PC-3 (cell line): Measurements from ENCODE around the gene LRRTM3. TPM values are rescaled to one million over a fixed set of nuclear protein-coding genes. Genes with fewer than 3 reads are reported as not detected.
A peak's percentile ranks its signal among the peaks of the same experiment; 100 is the strongest.

Experiments
- ATAC-seq: fragments of 200-7000 bp; cut with Tn5 transposase; 2 replicates; pipeline ENCODE4 v1.9.1; 2020; ENCODE audit warnings: mild to moderate bottlenecking, moderate library complexity
- BruUV-seq: library from RNA; stranded (reverse); fragments of 400-500 nt; replicated peaks from 2 replicates; lab custom pipeline; 2021; lab: Mats Ljungman, UMichigan
- CTCF ChIA-PET: fragments of 300-600 bp; sonication (Branson Sonifier 250); formaldehyde crosslinking; loops from one replicate; lab custom pipeline; 2022; ENCODE audit warnings: antibody characterized with exemption; lab: Charles Lee
- POLR2A ChIA-PET: fragments of 300-600 bp; sonication (Branson Sonifier 250); formaldehyde crosslinking; loops from one replicate; lab custom pipeline; 2022; ENCODE audit warnings: antibody characterized with exemption; ENCODE audit not compliant: unreplicated experiment; lab: Charles Lee
- DNase-seq: peaks from one replicate; pipeline ENCODE4 v3.0.0-alpha.2; 2015
- H2AFZ ChIP-seq: fragments of 300-600 bp; sonication (generic); 2 replicates; pipeline ENCODE4 v1.6.0; 2016; ENCODE audit warnings: antibody characterized with exemption, low read length
- H3F3A ChIP-seq: fragments of 300-600 bp; sonication (generic); one replicate; pipeline ENCODE4 v1.6.0; 2017; ENCODE audit warnings: antibody characterized with exemption, low read length, control low read depth, mild to moderate bottlenecking; ENCODE audit not compliant: unreplicated experiment
- H3K27ac ChIP-seq: fragments of 300-600 bp; sonication (generic); 2 replicates; pipeline ENCODE4 v1.5.1; 2016; ENCODE audit warnings: mild to moderate bottlenecking, low read length
- H3K27me3 ChIP-seq: fragments of 300-600 bp; sonication (generic); 2 replicates; pipeline ENCODE4 v1.6.1; 2016; ENCODE audit warnings: low read length, mixed read lengths
- H3K36me3 ChIP-seq: fragments of 300-600 bp; sonication (generic); 2 replicates; pipeline ENCODE4 v1.6.1; 2016; ENCODE audit warnings: low read depth, mixed run types, low read length, mixed read lengths
- H3K4me1 ChIP-seq: fragments of 300-600 bp; sonication (generic); 2 replicates; pipeline ENCODE4 v1.5.1; 2016; ENCODE audit warnings: low read length; ENCODE audit not compliant: insufficient read depth
- H3K4me2 ChIP-seq: fragments of 300-600 bp; sonication (generic); 2 replicates; pipeline ENCODE4 v1.6.0; 2016; ENCODE audit warnings: low read length
- H3K4me3 ChIP-seq: fragments of 300-600 bp; sonication (generic); 2 replicates; pipeline ENCODE4 v1.5.1; 2016; ENCODE audit warnings: mild to moderate bottlenecking, low read length, mixed read lengths
- H3K79me2 ChIP-seq: fragments of 300-600 bp; sonication (generic); 2 replicates; pipeline ENCODE4 v1.6.1; 2017; ENCODE audit warnings: low read length, mixed read lengths
- H3K9ac ChIP-seq: fragments of 300-600 bp; sonication (generic); 2 replicates; pipeline ENCODE4 v1.6.0; 2016; ENCODE audit warnings: mild to moderate bottlenecking, low read length
- H3K9me2 ChIP-seq: fragments of 300-600 bp; sonication (generic); replicated peaks from 2 replicates; pipeline ENCODE4 v1.6.1; 2016; ENCODE audit warnings: mixed run types, low read length, mixed read lengths
- H3K9me3 ChIP-seq: fragments of 300-600 bp; sonication (generic); 2 replicates; pipeline ENCODE4 v1.6.1; 2016; ENCODE audit warnings: low read length, mixed read lengths
- H4K20me1 ChIP-seq: fragments of 300-600 bp; sonication (generic); 2 replicates; pipeline ENCODE4 v1.6.1; 2016; ENCODE audit warnings: low read length, mixed read lengths
- CTCF ChIP-seq: fragments of 300-600 bp; sonication (generic); conservative IDR thresholded peaks from 2 replicates; pipeline ENCODE4 v1.5.1; 2017; ENCODE audit warnings: antibody characterized with exemption, low read depth, mild to moderate bottlenecking, low read length
- EZH2 ChIP-seq: fragments of 300-600 bp; sonication (generic); IDR thresholded peaks from one replicate; pipeline ENCODE4 v1.6.1; 2017; ENCODE audit warnings: antibody characterized with exemption, mild to moderate bottlenecking, low read length; ENCODE audit not compliant: unreplicated experiment
- EZH2phosphoT487 ChIP-seq: fragments of 300-600 bp; sonication (generic); IDR thresholded peaks from 2 replicates; pipeline ENCODE4 v1.6.1; 2018; ENCODE audit warnings: mild to moderate bottlenecking, antibody characterized with exemption, low read length, borderline replicate concordance
- intact Hi-C: fragments of 100-400 bp; cut with micrococcal nuclease; formaldehyde crosslinking; loops from 2 replicates; pipeline ENCODE4 v1.9.0; 2023
- total RNA-seq: library from RNA; depleted of rRNA; stranded (reverse); fragments of >200 nt; gene quantifications from 2 replicates; pipeline ENCODE4 v1.2.3, GENCODE V29; 2014

The LRRTM3 gene
- total RNA-seq, 1 experiment from 2014 or later, result 0.15 TPM

DNA sequence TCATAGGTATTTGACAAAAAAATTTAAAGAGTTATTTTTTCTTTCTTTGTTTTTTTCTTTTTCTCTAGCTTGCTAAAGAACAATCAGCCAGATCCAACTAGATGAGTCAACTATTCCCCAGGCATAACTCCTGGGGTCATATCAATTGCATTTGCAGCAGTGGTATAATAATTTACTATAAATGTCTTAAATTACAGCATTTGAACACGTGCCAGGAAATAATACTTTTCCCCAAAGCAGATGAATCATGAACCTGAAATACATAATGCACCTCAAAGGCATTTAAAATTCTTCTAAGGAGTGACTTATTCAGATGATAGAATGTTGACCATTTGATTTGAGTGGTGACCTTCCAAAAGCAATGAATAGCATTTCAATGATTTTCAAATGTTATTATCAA is 190.1 kb downstream of the LRRTM3 start:
- Histone ChIP-seq H3K36me3 (no peaks in the 10 kb centered on the region), H3K9ac (no peak overlapping the region), H2AFZ (no peak overlapping the region), H3K27me3 (peaks cover 22% of the 10 kb centered on the region), H3K4me2 (peak overlapping the region; percentile 27; the same call in 1 of the 2 replicates), H3K79me2 (no peaks in the 10 kb centered on the region), H3K4me1 (peaks cover 22% of the 10 kb centered on the region), H3K9me3 (no peaks in the 10 kb centered on the region), H3K4me3 (no peak overlapping the region), H3K9me2 (no peaks in the 10 kb centered on the region), H3F3A (peaks cover 4% of the 10 kb centered on the region), H3K27ac (peak overlapping the region; percentile 9; the same call in 1 of the 2 replicates), H4K20me1 (no peaks in the 10 kb centered on the region)
- intact Hi-C loops, result no loop called here
- BruUV-seq, result no TSS peak
- CTCF ChIA-PET, result no interaction called here
- POLR2A ChIA-PET, result no interaction called here
- peak; percentile 99 for DNase-seq
- TF ChIP-seq CTCF, result no peak
- TF ChIP-seq EZH2phosphoT487, result no peak
- TF ChIP-seq EZH2, result no peak
- peak; percentile 74 for ATAC-seq

GRCh38 chr10:67119651-67120050 is 193.8 kb downstream of the LRRTM3 start:
- Histone ChIP-seq H3K4me1 (peaks cover 19% of the 10 kb centered on the region), H3K36me3 (no peaks in the 10 kb centered on the region), H3K4me3 (no peak overlapping the region), H3K27ac (no peak overlapping the region), H3K9me2 (no peaks in the 10 kb centered on the region), H3K9ac (no peak overlapping the region), H3K27me3 (peaks cover 48% of the 10 kb centered on the region), H3F3A (peaks cover 4% of the 10 kb centered on the region), H3K9me3 (no peaks in the 10 kb centered on the region), H3K79me2 (no peaks in the 10 kb centered on the region), H3K4me2 (no peak overlapping the region), H4K20me1 (no peaks in the 10 kb centered on the region), H2AFZ (no peak overlapping the region)
- DNase-seq, result peak; percentile 48
- intact Hi-C loops, result no loop called here
- POLR2A ChIA-PET, result no interaction called here
- no peak for ATAC-seq
- no TSS peak for BruUV-seq
- TF ChIP-seq CTCF (no peak), EZH2 (no peak), EZH2phosphoT487 (no peak)
- CTCF ChIA-PET, result no interaction called here

GRCh38 chr10:67127441-67127840 is 201.6 kb downstream of the LRRTM3 start:
- Histone ChIP-seq H3K27me3 (peaks cover 64% of the 10 kb centered on the region), H3K4me2 (no peak overlapping the region), H3F3A (no peaks in the 10 kb centered on the region), H2AFZ (no peak overlapping the region), H3K27ac (no peak overlapping the region), H3K36me3 (no peaks in the 10 kb centered on the region), H3K79me2 (no peaks in the 10 kb centered on the region), H3K4me3 (no peak overlapping the region), H4K20me1 (0 out of 2 replicates have a peak, but pooled peaks cover 4% of the 10 kb centered on the region), H3K9me2 (no peaks in the 10 kb centered on the region; the same call in 1 of the 2 replicates), H3K4me1 (no peaks in the 10 kb centered on the region), H3K9me3 (no peaks in the 10 kb centered on the region), H3K9ac (no peak overlapping the region)
- POLR2A ChIA-PET, result no interaction called here
- CTCF ChIA-PET, result no interaction called here
- no peak for ATAC-seq
- no TSS peak for BruUV-seq
- no peak for DNase-seq
- TF ChIP-seq EZH2phosphoT487 (no peak), CTCF (no peak), EZH2 (no peak)
- intact Hi-C loops, result no loop called here
